Muscle layer of colon (tissue), 2 donors: ENCODE results near the gene MYBPHL.
"Not testable (repeated sequence)": the region's sequence is repeated elsewhere in the genome, so short reads cannot be mapped to it uniquely, and the experiment has no call there.

Source experiments
- H3K27ac ChIP-seq: one replicate; pipeline ENCODE4 v1.7.0; 2013; ENCODE audit warnings: low read depth, mild to moderate bottlenecking, low read length, moderate library complexity
- H3K27me3 ChIP-seq, 2 donors: one replicate each; pipeline ENCODE4 v1.7.0; 2013; ENCODE audit warnings: low read length in 2 of 2, mild to moderate bottlenecking in 2 of 2; ENCODE audit not compliant: insufficient read depth in 2 of 2, control insufficient read depth in 1 of 2
- H3K36me3 ChIP-seq: one replicate; pipeline ENCODE4 v1.7.0; 2013; ENCODE audit warnings: mild to moderate bottlenecking, low read length; ENCODE audit not compliant: insufficient read depth
- H3K4me1 ChIP-seq: one replicate; pipeline ENCODE4 v1.7.0; 2013; ENCODE audit warnings: mild to moderate bottlenecking, low read length; ENCODE audit not compliant: insufficient read depth
- H3K4me3 ChIP-seq, 2 donors: one replicate each; pipeline ENCODE4 v1.7.0; 2013; ENCODE audit warnings: low read length in 2 of 2, low read depth in 1 of 2, mild to moderate bottlenecking in 1 of 2, moderate library complexity in 1 of 2
- H3K9ac ChIP-seq: one replicate; pipeline ENCODE4 v1.7.0; 2013; ENCODE audit warnings: low read length
- H3K9me3 ChIP-seq: one replicate; pipeline ENCODE4 v1.7.0; 2013; ENCODE audit warnings: mild to moderate bottlenecking, low read length
- donor health status: abdominal sarcoma.
- donor health status: Adenocarcinoma of cecum.

Gene MYBPHL

DNA sequence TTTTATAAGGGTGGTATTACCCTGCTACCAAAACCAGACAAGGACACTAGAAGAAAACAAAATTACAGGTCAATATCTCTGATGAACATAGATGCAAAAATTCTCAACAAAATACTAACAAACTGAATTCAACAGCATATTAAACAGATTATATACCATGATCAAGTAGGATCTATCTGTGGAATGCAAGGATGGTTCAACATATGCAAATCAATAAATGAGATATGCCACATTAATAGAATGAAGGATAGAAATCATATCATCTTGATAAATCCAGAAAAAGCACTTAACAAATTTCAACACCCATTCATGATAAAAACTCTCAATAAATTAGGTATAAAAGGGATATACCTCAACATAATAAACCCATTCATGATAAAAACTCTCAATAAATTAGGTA, 24.3 kb upstream of the MYBPHL start:
- Histone ChIP-seq H3K36me3 (peaks cover 22% of the 10 kb centered on the region), H3K4me3 (no peak overlapping the region)

DNA sequence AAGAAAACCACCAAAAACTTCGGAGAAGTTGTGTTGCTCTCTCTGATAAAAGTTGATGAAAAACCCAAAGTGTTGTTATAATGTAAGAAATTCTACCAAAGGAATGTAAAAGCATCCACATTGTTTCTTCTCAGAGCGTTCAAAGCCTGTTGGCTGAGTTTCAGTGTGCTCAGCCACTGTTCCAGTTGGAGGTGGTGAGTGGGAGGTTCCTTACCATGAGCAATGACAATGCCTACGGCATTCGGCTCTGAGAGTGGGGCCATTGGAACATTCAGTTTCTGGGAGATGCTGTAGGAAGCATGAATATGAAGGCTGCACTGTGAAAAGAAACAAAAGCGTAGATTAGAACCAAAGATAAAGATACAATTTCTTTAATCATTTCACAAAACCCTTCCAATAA, 20.5 kb upstream of the MYBPHL start:
- H3K36me3 ChIP-seq = peaks cover 36% of the 10 kb centered on the region
- H3K9me3 ChIP-seq = peaks cover 5% of the 10 kb centered on the region
- no peak overlapping the region for H3K4me3 ChIP-seq
- no peaks in the 10 kb centered on the region for H3K27me3 ChIP-seq
- H3K9ac ChIP-seq = no peak overlapping the region
- H3K4me1 ChIP-seq = no peaks in the 10 kb centered on the region
- H3K27ac ChIP-seq = no peak overlapping the region

More for the DNA sequence above, 24.3 kb upstream of the MYBPHL start:
- peaks cover 5% of the 10 kb centered on the region for H3K9me3 ChIP-seq
- H3K9ac ChIP-seq = no peak overlapping the region
- no peaks in the 10 kb centered on the region for H3K4me1 ChIP-seq
- no peak overlapping the region for H3K27ac ChIP-seq
- no peaks in the 10 kb centered on the region for H3K27me3 ChIP-seq

DNA sequence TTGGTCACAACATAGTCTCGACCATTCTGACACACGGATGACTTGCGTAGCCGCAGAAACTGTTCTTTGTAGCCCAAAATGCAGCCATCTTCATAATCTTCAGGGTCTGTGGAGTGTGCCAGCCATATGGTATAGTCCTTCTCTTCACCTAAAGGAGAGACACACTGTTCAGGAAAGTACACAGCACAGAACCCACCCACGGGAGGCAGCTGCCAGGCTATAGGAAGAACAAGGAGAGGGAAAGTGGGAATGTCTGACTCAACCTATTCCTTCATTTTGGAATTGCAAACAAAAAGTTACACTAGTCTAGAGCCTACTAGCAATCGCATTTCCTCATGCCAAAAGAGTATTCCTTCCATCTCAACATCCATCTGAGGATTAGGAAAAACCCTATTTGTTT, 16.2 kb upstream of the MYBPHL start:
- Histone ChIP-seq H3K27ac (no peak overlapping the region), H3K4me3 (no peak overlapping the region), H3K9me3 (no peaks in the 10 kb centered on the region), H3K27me3 (no peaks in the 10 kb centered on the region), H3K4me1 (no peaks in the 10 kb centered on the region), H3K36me3 (peaks cover 62% of the 10 kb centered on the region), H3K9ac (no peak overlapping the region)

DNA sequence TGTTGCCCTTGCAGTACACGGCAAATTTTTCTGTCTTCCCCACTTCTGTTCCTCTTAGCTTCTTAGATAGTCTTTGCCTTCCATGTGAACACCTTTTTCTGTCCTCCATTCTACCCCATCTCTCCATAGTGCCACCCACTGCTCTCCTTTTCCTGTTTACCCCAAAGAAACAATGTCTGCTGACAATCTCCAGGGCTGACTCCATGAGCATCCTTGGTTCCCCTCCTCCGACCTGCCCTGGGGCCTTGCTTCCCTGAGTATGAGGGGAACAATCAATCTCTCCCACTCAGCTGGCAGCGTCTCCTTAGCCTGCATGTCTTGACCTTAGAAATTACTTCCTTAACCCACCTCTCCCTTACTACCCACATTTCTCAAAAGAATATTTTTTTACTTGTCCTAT, 12.3 kb upstream of the MYBPHL start:
- Histone ChIP-seq H3K27ac (no peak overlapping the region), H3K36me3 (peaks cover 65% of the 10 kb centered on the region), H3K4me3 (no peak overlapping the region)

DNA sequence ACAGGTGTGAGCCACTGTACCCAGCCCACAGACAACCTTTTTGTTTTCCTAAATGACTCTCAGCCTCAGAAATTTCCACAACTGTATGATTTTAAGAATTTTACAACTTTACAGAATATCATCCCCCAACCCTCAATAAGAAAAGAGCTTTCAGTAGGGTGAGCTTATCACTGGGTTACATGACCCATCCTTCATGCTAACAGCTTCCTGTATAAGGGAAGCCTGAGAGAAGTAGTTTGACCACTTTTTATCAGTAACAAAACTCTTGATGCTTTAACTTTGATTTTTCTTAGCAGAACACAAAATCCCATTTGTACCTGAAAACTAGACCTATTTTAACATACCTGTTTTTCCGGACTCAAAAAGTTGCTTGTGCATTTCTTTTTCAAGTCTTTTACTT, 9.7 kb upstream of the MYBPHL start:
- H3K27ac ChIP-seq = no peak overlapping the region
- H3K4me1 ChIP-seq = no peaks in the 10 kb centered on the region
- H3K4me3 ChIP-seq = no peak overlapping the region
- H3K27me3 ChIP-seq = no peaks in the 10 kb centered on the region
- no peak overlapping the region for H3K9ac ChIP-seq
- H3K36me3 ChIP-seq = peaks cover 57% of the 10 kb centered on the region
- no peaks in the 10 kb centered on the region for H3K9me3 ChIP-seq

More for the DNA sequence above, 12.3 kb upstream of the MYBPHL start:
- no peaks in the 10 kb centered on the region for H3K9me3 ChIP-seq
- no peak overlapping the region for H3K9ac ChIP-seq
- H3K4me1 ChIP-seq = no peaks in the 10 kb centered on the region
- no peaks in the 10 kb centered on the region for H3K27me3 ChIP-seq

DNA sequence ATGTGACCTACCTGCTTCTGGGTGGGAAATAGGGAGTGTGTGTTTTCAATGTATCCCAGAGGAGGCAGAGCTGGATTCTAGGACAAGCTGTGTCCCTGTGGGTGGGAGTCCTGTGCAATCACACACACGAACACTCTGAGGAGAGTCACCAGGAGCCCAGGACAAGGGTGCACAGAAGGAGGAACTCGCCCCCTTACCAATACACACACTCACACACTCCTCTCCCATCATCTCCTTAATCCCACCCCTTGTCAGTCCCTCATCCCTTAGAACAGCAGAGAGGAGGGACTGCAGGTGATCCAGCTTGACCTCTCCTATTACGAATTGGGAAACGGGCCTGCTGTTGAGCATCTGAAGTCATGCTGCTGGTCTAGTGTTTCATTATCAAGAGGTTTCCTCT, 8.5 kb upstream of the MYBPHL start:
- Histone ChIP-seq H3K9me3 (no peaks in the 10 kb centered on the region), H3K4me1 (no peaks in the 10 kb centered on the region), H3K9ac (no peak overlapping the region), H3K27ac (no peak overlapping the region), H3K27me3 (no peaks in the 10 kb centered on the region), H3K36me3 (peaks cover 45% of the 10 kb centered on the region), H3K4me3 (no peak overlapping the region)

DNA sequence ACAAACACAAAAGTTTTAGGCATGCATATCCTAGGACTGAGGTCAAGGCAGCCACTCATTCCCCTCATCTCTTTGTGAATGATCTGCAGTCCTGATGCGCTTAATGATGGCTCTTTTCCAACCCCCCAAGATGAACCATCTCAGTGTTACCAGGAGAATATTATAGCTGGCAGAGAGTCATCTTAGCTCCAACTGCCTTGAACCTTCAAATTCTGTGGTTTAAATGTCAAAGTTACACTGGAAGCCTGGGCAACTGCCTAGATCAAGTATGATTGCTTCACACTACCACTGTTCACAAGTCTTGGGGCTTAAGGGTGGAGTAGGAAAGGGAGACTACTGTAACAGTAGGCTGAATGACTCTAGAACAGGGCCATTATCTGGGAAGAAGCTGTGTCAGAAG, 8.0 kb upstream of the MYBPHL start:
- H3K36me3 ChIP-seq = peaks cover 41% of the 10 kb centered on the region
- H3K27ac ChIP-seq = no peak overlapping the region

DNA sequence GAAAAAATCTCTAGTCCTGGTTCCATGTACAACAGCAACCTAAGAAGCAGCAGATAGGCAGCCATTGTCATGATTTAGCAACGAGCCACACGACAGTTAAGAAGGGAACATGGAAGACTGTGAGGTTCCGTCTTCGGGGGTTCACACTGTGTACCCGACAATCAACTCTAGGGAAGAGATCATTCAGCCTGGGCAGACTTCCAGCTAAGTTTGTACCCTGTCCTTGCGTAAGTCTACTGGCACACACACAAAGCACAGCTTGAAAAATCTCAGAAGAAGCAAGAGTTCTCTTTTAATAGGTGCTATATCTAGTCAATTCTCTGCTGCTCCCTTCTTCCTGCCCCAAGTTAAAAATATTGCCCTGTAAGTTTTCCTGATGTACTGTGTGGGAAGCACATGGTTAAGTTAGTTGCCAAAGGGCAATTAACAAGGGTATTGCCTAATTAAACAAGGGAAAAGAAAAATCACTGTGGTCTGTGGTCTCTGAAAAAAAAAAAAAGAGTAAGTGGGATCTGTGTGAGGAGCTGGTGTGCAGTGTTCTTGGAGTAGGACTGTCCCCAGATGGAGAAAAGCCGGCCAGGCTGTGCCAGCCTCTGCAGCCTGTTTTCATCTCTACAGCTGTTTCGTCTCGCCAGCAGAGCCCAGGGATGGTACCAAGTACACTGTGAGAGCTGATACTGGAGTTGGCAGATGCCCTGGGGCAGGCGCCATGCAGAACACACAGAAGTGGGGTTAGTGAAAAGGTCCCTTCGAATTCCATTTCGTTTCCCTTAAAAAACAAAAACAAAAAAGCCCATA, 6.4 kb upstream of the MYBPHL start:
- Histone ChIP-seq H3K9ac (no peak overlapping the region), H3K9me3 (no peaks in the 10 kb centered on the region), H3K4me1 (no peaks in the 10 kb centered on the region), H3K27ac (no peak overlapping the region), H3K27me3 (no peaks in the 10 kb centered on the region), H3K4me3 (no peak overlapping the region), H3K36me3 (peaks cover 32% of the 10 kb centered on the region)

More for the DNA sequence above, 8.0 kb upstream of the MYBPHL start:
- Histone ChIP-seq H3K9me3 (no peaks in the 10 kb centered on the region), H3K9ac (no peak overlapping the region), H3K4me1 (no peaks in the 10 kb centered on the region), H3K27me3 (no peaks in the 10 kb centered on the region), H3K4me3 (no peak overlapping the region)

DNA sequence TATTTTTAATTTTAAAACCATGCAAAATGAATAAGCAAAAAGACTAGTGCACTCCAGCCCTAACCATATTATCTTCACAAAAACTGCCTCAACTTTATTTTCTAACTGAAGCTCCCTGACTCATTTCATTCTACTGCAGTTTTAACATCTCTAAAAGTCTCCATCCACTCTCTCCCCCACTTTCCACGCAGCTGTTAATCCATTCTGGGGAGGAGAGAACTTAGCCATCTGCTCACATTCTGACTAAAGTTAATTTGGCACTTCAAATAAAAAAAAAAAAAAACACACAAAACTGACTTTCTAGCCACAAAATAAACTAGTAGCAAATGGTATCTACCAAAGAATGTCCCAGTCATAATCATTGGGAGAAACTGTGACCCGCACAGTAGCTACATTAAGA, 5.4 kb upstream of the MYBPHL start:
- peaks cover 24% of the 10 kb centered on the region for H3K36me3 ChIP-seq
- no peak overlapping the region for H3K4me3 ChIP-seq
- H3K27me3 ChIP-seq = no peaks in the 10 kb centered on the region
- no peaks in the 10 kb centered on the region for H3K4me1 ChIP-seq
- H3K9ac ChIP-seq = no peak overlapping the region
- H3K9me3 ChIP-seq = no peaks in the 10 kb centered on the region
- H3K27ac ChIP-seq = no peak overlapping the region

DNA sequence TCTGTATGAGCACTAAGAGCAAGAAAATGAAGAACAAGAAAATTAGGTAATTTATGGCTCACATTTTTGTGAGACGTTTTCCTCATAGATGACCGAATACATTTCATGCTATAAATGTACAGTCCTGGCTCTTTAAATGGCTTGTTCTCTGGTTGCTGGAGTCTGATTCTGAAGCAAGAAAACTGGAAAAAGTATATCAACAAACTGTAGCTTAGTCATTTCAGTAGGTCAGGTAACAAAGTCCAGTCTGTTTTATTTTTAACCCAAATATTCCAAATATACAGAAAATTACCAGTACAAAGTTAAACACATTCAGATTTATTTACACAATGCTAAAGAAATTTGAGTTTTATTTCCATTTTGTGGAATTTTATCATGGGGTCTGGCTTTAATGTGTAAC, 2.5 kb upstream of the MYBPHL start:
- no peak overlapping the region for H3K9ac ChIP-seq
- H3K4me3 ChIP-seq = no peak overlapping the region
- peaks cover 12% of the 10 kb centered on the region for H3K36me3 ChIP-seq
- no peaks in the 10 kb centered on the region for H3K9me3 ChIP-seq
- no peaks in the 10 kb centered on the region for H3K4me1 ChIP-seq
- no peaks in the 10 kb centered on the region for H3K27me3 ChIP-seq
- no peak overlapping the region for H3K27ac ChIP-seq

DNA sequence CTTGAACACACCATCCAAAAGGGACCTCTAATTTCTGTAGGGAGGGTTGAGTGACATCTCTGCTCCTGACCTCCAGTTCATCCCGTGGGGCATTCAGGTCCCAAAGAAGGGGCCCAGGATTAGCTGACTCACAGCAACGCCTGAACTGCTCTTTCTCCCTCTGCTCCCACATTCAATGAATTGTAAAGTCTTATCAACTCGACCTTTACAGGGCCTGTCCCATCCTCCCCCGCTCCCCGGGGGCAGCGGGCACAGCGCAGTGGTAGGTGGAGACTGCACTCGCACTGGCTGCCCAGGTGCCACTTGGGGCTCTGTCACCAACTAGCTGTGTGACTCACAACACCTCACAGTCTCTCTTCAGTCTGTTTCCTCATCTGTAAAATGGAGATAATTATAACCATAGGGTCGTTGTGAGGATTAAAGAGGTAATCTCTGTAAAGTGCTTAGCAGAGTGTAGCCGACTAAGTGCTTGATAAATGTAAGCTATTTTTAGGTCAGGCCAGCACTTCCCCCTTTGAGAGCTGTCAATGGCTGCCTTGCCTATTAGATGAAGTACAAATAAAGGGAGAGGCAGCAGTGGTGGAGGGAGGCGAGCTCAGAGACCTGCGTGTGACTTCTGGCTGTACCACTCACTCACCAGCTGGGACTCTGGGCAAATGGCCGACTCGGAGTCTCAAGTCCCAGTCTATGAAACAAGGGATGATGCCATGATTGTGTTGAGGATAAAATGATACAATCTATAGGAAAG, 637 bp upstream of the MYBPHL start:
- Histone ChIP-seq H3K36me3 (no peaks in the 10 kb centered on the region), H3K4me1 (no peaks in the 10 kb centered on the region), H3K9me3 (no peaks in the 10 kb centered on the region), H3K4me3 (no peak overlapping the region), H3K9ac (no peak overlapping the region), H3K27me3 (no peaks in the 10 kb centered on the region), H3K27ac (no peak overlapping the region)

DNA sequence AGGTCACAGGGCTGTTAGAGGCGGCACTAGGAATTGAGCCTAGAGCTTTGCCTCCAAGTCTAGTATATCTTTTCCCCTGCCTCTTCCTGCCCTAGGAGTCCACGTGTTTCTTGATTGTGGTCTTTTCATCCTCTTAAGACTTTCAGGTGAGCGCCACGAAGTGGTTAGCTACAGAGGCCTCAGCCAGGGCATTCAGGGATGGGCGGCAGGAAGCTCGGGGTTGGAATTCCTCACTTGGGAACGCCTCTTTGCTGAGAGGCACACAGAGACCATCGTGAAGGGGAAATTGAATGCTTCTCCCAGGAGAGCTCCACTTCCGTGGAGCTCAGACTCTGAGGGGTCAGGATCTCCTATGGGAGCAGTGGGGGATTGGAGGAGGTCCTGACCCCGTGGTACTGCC, 820 bp downstream of the MYBPHL start:
- not testable (repeated sequence) for H3K36me3 ChIP-seq, H3K4me1 ChIP-seq, H3K4me3 ChIP-seq, H3K9ac ChIP-seq, H3K9me3 ChIP-seq, H3K27me3 ChIP-seq, H3K27ac ChIP-seq
